ENCODE data around the gene TFRC. TPM values are rescaled to one million over a fixed set of nuclear protein-coding genes. Genes with fewer than 3 reads are reported as not detected.

TFRC gene
- polyA plus RNA-seq, 3 donors = 6.6 to 43.1 (median 7.9) TPM

DNA sequence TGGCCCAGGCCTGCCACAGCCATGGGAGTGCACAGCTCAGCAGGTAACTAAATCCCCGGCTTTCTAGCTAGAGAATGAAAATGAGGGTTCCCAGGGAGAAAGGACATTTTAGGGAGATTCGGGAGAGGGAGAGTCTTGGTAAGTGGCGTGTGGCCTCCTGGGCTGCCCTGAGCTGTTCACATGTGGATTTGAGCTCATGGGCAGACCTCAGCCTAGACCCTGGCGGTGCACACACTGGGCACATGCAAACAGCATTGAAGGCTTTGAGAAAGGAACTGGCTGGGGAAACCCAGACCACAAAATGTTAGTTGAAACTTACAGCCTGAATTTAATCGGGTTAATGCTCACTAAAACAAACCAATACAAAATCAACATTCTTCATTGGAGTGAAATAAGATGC, 72.4 kb downstream of the TFRC start:
- TF ChIP-seq, protein P1, sequence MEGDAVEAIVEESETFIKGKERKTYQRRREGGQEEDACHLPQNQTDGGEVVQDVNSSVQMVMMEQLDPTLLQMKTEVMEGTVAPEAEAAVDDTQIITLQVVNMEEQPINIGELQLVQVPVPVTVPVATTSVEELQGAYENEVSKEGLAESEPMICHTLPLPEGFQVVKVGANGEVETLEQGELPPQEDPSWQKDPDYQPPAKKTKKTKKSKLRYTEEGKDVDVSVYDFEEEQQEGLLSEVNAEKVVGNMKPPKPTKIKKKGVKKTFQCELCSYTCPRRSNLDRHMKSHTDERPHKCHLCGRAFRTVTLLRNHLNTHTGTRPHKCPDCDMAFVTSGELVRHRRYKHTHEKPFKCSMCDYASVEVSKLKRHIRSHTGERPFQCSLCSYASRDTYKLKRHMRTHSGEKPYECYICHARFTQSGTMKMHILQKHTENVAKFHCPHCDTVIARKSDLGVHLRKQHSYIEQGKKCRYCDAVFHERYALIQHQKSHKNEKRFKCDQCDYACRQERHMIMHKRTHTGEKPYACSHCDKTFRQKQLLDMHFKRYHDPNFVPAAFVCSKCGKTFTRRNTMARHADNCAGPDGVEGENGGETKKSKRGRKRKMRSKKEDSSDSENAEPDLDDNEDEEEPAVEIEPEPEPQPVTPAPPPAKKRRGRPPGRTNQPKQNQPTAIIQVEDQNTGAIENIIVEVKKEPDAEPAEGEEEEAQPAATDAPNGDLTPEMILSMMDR (IDR thresholded peaks at IDR 0.05) = no peak
- Histone ChIP-seq H3K4me1 (ENCODE audit: control insufficient read depth in 1 of 2, insufficient read depth in 2 of 2, low read length in 2 of 2) (no peaks in the 10 kb centered on the region), H3K4me2 (replicated peaks; ENCODE audit: extremely low read depth, low read length, poor library complexity, severe bottlenecking) (no peak overlapping the region), H3K9me3 (replicated peaks in 1 of 2; ENCODE audit: control insufficient read depth in 1 of 2, insufficient read depth in 1 of 2, low read length in 2 of 2) (no peaks in the 10 kb centered on the region), H3K9ac (ENCODE audit: insufficient read depth, low read length, poor library complexity, severe bottlenecking) (no peak overlapping the region), H3K27me3 (ENCODE audit: control insufficient read depth in 2 of 2, insufficient read depth in 2 of 2, low read length in 2 of 2) (no peaks in the 10 kb centered on the region), H4K20me1 (ENCODE audit: insufficient read depth, low read length) (no peaks in the 10 kb centered on the region), H2AFZ (ENCODE audit: insufficient read depth, low read depth, low read length, poor library complexity, severe bottlenecking) (no peak overlapping the region), H3K4me3 (replicated peaks in 1 of 3; ENCODE audit: low read depth in 2 of 3, low read length in 3 of 3) (no peak overlapping the region), H3K79me2 (ENCODE audit: insufficient read depth, low read length) (no peaks in the 10 kb centered on the region), H3K27ac (ENCODE audit: low read depth in 1 of 2, low read length in 2 of 2) (no peak overlapping the region), H3K36me3 (replicated peaks in 1 of 2; ENCODE audit: control insufficient read depth in 1 of 2, insufficient read depth in 2 of 2, low read length in 2 of 2) (no peaks in the 10 kb centered on the region)
- 96% methylated on average over 3 of the region's 5 CpGs for WGBS (ENCODE audit: insufficient coverage)
- no peaks in the 10 kb centered on the region for H3K36me3 Mint-ChIP-seq
- no peaks in the 10 kb centered on the region for H3K4me1 Mint-ChIP-seq
- intact Hi-C loops (cut with micrococcal nuclease) = no loop called here
- H3K4me3 Mint-ChIP-seq = no peak overlapping the region
- H3K9me3 Mint-ChIP-seq = peaks cover 0 to 9% (median 8%) of the 10 kb centered on the region in 7 donors
- DNase-seq = no peak
- H3K27me3 Mint-ChIP-seq (ENCODE audit: low read depth in 3 of 3) = peaks cover 0 to 11% (median 3%) of the 10 kb centered on the region in 3 donors
- no peak overlapping the region for H3K27ac Mint-ChIP-seq

DNA sequence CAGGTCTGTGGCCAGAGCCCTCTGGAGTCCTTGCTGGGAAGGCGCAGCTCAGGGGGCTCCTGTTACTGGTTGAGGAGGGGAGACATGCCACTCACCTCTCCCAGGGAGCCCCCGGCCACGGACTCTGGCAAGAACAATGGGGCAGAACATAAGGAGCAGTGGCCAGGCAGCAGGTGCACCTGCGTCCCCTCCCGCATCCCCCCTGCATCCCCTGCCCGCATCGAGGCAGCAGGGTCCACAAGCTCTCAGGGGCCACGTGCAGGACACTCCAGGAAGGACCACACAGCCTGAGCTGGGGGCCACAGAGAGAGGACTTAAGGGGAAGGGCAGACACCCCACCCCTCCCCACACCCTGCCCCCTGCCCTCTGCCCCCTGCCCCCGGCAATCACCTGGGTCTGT, 73.0 kb downstream of the TFRC start:
- Histone ChIP-seq H3K9me3 (replicated peaks in 1 of 2; ENCODE audit: control insufficient read depth in 1 of 2, insufficient read depth in 1 of 2, low read length in 2 of 2) (no peaks in the 10 kb centered on the region), H3K9ac (ENCODE audit: insufficient read depth, low read length, poor library complexity, severe bottlenecking) (no peak overlapping the region), H4K20me1 (ENCODE audit: insufficient read depth, low read length) (no peaks in the 10 kb centered on the region), H2AFZ (ENCODE audit: insufficient read depth, low read depth, low read length, poor library complexity, severe bottlenecking) (no peak overlapping the region), H3K36me3 (replicated peaks in 1 of 2; ENCODE audit: control insufficient read depth in 1 of 2, insufficient read depth in 2 of 2, low read length in 2 of 2) (no peaks in the 10 kb centered on the region), H3K27me3 (ENCODE audit: control insufficient read depth in 2 of 2, insufficient read depth in 2 of 2, low read length in 2 of 2) (no peaks in the 10 kb centered on the region), H3K4me1 (ENCODE audit: control insufficient read depth in 1 of 2, insufficient read depth in 2 of 2, low read length in 2 of 2) (no peaks in the 10 kb centered on the region), H3K27ac (ENCODE audit: low read depth in 1 of 2, low read length in 2 of 2) (no peak overlapping the region), H3K4me3 (replicated peaks in 1 of 3; ENCODE audit: low read depth in 2 of 3, low read length in 3 of 3) (no peak overlapping the region), H3K79me2 (ENCODE audit: insufficient read depth, low read length) (no peaks in the 10 kb centered on the region), H3K4me2 (replicated peaks; ENCODE audit: extremely low read depth, low read length, poor library complexity, severe bottlenecking) (no peak overlapping the region)
- TF ChIP-seq, protein P1 (IDR thresholded peaks at IDR 0.05) = no peak
- 93% methylated on average over 6 of the region's 9 CpGs for WGBS (ENCODE audit: insufficient coverage)
- DNase-seq = no peak
- H3K36me3 Mint-ChIP-seq = no peaks in the 10 kb centered on the region
- intact Hi-C loops (cut with micrococcal nuclease) = no loop called here
- no peak overlapping the region for H3K27ac Mint-ChIP-seq
- H3K9me3 Mint-ChIP-seq = peaks cover 0 to 9% (median 8%) of the 10 kb centered on the region in 7 donors
- peaks cover 0 to 11% (median 3%) of the 10 kb centered on the region in 3 donors for H3K27me3 Mint-ChIP-seq (ENCODE audit: low read depth in 3 of 3)
- H3K4me3 Mint-ChIP-seq = no peak overlapping the region
- no peaks in the 10 kb centered on the region for H3K4me1 Mint-ChIP-seq
